Liver (tissue), 2 donors: Measurements from ENCODE around the gene CDC45.

Experiments
- CTCF ChIP-seq: fragments of 150-350 bp; IDR thresholded peaks from 2 replicates; pipeline ENCODE4 v1.5.1; 2017; ENCODE audit warnings: improper control_type of control experiment, low read depth, low read length; ENCODE audit not compliant: missing input control
- REST ChIP-seq: IDR thresholded peaks from 2 replicates; pipeline ENCODE4 v1.6.1; 2016; ENCODE audit warnings: antibody characterized with exemption, mild to moderate bottlenecking
- donor health status: healthy.

DNA sequence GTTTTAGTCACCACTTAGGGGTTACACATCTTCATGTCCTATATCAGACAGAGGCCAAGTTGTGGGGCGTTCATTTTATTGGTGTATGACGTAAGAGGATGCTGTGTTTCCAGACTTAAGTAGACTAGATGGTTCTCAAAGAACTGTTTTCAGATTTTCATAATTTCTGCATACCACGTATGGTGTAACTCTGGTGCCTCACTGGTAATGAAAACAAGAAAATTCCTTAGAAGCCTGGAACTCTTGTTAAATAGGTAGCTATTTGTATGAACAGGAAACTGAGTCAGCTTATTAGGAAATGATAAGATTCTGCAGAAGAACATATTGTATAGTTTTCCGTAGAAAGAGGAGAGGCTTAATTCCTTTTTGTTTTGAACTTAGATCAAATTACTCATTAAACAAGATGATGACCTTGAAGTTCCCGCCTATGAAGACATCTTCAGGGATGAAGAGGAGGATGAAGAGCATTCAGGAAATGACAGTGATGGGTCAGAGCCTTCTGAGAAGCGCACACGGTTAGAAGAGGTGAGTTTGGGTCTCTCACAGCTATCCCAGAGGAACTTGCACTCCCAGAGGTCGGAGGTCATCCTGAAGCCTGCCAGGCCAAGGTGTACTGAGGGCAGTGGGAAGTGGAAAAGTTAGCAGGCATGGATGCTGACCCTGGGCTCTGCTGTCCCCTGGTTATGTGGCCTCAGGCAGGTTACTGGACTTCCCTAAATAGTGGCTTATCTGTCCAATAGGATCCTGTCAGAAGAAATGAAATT, 3.9 kb downstream of the CDC45 start:
- no peak for TF ChIP-seq REST
- TF ChIP-seq CTCF, result no peak
